Panc1 (cell line): ENCODE measurements around the gene MREG.

Experiments used
- CTCF ChIP-seq: fragments of 450-650 bp; IDR thresholded peaks from 2 replicates; pipeline ENCODE4 v1.5.1; 2017; ENCODE audit warnings: mild to moderate bottlenecking
- POLR2AphosphoS5 ChIP-seq: IDR thresholded peaks from 2 replicates; pipeline ENCODE4 v1.6.1; 2012; ENCODE audit warnings: mild to moderate bottlenecking, low read depth, low read length, moderate library complexity
- SIN3A ChIP-seq: IDR thresholded peaks from 2 replicates; pipeline ENCODE4 v1.6.1; 2012; ENCODE audit warnings: low read depth, mild to moderate bottlenecking, low read length, moderate library complexity, borderline replicate concordance; ENCODE audit not compliant: insufficient read depth
- TCF7L2 ChIP-seq: IDR thresholded peaks from 2 replicates; pipeline ENCODE4 v1.6.1; 2011; ENCODE audit warnings: mild to moderate bottlenecking, low read depth, low read length, inconsistent platforms
- TF ChIP-seq, protein P1 (sequence below), 2 experiments: IDR thresholded peaks; 2 replicates each; pipeline ENCODE4 v1.6.1; 2011 to 2012; ENCODE audit warnings: low read depth in 2 of 2, control low read depth in 1 of 2, low read length in 1 of 2, mild to moderate bottlenecking in 1 of 2, moderate library complexity in 1 of 2; ENCODE audit not compliant: insufficient read depth in 1 of 2

DNA sequence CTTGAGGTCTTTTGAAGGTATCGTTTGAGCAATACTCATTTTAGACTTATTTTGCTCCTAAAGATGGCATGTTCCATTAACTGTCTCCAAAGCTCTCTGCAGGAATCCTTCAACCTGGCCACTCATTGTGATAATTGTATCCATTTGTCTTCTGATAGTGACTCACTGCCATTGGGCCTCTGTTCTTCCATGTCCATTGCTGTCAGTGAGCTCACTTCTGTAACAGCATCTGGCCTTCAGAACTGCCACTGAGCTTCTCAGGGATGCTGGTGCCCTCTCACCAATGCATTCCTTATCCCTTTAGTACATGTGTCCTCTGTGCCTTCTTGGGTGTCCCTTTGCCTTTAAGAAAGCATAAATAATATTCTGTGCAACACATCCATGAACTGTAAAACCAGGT lies 71.6 kb downstream of the MREG start:
- TF ChIP-seq POLR2AphosphoS5 (no peak), CTCF (no peak), TCF7L2 (no peak), SIN3A (no peak)
- TF ChIP-seq, protein P1, sequence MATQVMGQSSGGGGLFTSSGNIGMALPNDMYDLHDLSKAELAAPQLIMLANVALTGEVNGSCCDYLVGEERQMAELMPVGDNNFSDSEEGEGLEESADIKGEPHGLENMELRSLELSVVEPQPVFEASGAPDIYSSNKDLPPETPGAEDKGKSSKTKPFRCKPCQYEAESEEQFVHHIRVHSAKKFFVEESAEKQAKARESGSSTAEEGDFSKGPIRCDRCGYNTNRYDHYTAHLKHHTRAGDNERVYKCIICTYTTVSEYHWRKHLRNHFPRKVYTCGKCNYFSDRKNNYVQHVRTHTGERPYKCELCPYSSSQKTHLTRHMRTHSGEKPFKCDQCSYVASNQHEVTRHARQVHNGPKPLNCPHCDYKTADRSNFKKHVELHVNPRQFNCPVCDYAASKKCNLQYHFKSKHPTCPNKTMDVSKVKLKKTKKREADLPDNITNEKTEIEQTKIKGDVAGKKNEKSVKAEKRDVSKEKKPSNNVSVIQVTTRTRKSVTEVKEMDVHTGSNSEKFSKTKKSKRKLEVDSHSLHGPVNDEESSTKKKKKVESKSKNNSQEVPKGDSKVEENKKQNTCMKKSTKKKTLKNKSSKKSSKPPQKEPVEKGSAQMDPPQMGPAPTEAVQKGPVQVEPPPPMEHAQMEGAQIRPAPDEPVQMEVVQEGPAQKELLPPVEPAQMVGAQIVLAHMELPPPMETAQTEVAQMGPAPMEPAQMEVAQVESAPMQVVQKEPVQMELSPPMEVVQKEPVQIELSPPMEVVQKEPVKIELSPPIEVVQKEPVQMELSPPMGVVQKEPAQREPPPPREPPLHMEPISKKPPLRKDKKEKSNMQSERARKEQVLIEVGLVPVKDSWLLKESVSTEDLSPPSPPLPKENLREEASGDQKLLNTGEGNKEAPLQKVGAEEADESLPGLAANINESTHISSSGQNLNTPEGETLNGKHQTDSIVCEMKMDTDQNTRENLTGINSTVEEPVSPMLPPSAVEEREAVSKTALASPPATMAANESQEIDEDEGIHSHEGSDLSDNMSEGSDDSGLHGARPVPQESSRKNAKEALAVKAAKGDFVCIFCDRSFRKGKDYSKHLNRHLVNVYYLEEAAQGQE (IDR thresholded peaks at IDR 0.05; ENCODE audit: insufficient read depth in 1 of 2, low read depth in 2 of 2, low read length in 1 of 2), result no peak
